Measurements from ENCODE around the gene RBM19. TPM values are rescaled to one million over a fixed set of nuclear protein-coding genes. Genes with fewer than 3 reads are reported as not detected.

Gene RBM19
- total RNA-seq, 2 donors from 2014 or later, result 38.6 to 43.1 TPM

- 87 to 91% methylated on average over 13 to 17 of the region's 17 CpGs for WGBS, 2 experiments (ENCODE audit: insufficient coverage in 1 of 2, insufficient read length in 1 of 2)
- no peak overlapping the region for H3K27ac ChIP-seq (ENCODE audit: low read depth, low read length)
- no peaks in the 10 kb centered on the region for H3K9me3 Mint-ChIP-seq
- no peaks in the 10 kb centered on the region for H3K4me1 ChIP-seq (ENCODE audit: control insufficient read depth, insufficient read depth, low read length)
- no peak overlapping the region for H3K4me3 Mint-ChIP-seq
- H3K9ac ChIP-seq (ENCODE audit: extremely low read depth, low read length, poor library complexity, severe bottlenecking), result no peak overlapping the region
- no peak for DNase-seq
- no peaks in the 10 kb centered on the region for H3K27me3 Mint-ChIP-seq (ENCODE audit: insufficient read depth)
- no peak for TF ChIP-seq CTCF (conservative IDR thresholded peaks at IDR 0.05)
- H3K36me3 Mint-ChIP-seq (ENCODE audit: low read depth), result peaks cover 68% of the 10 kb centered on the region
- H3K4me3 ChIP-seq (ENCODE audit: low read length), result no peak overlapping the region
- no peaks in the 10 kb centered on the region for H3K4me1 Mint-ChIP-seq
- no peaks in the 10 kb centered on the region for H3K9me3 ChIP-seq (ENCODE audit: control insufficient read depth, low read length)
- H3K36me3 ChIP-seq (ENCODE audit: control insufficient read depth, insufficient read depth, low read length), result peaks cover 74% of the 10 kb centered on the region
- H3K27me3 ChIP-seq (ENCODE audit: control insufficient read depth, insufficient read depth, low read length, poor library complexity, severe bottlenecking), result no peaks in the 10 kb centered on the region
- H3K27ac Mint-ChIP-seq, result no peak overlapping the region
Measured at GRCh38 chr12:113957627-113958026, 8.5 kb downstream of the RBM19 start.

- Histone ChIP-seq H3K27me3 (ENCODE audit: control insufficient read depth, insufficient read depth, low read length, poor library complexity, severe bottlenecking) (no peaks in the 10 kb centered on the region), H3K4me1 (ENCODE audit: control insufficient read depth, insufficient read depth, low read length) (no peaks in the 10 kb centered on the region), H3K36me3 (ENCODE audit: control insufficient read depth, insufficient read depth, low read length) (peaks cover 65% of the 10 kb centered on the region), H3K9ac (ENCODE audit: extremely low read depth, low read length, poor library complexity, severe bottlenecking) (no peak overlapping the region), H3K4me3 (ENCODE audit: low read length) (no peak overlapping the region), H3K9me3 (ENCODE audit: control insufficient read depth, low read length) (no peaks in the 10 kb centered on the region), H3K27ac (ENCODE audit: low read depth, low read length) (no peak overlapping the region)
- peak; percentile 81 for TF ChIP-seq CTCF (conservative IDR thresholded peaks at IDR 0.05)
- DNase-seq, result peak; percentile 94
- H3K36me3 Mint-ChIP-seq (ENCODE audit: low read depth), result peaks cover 61% of the 10 kb centered on the region
- H3K27ac Mint-ChIP-seq, result peak overlapping the region; percentile 84
- no peak overlapping the region for H3K4me3 Mint-ChIP-seq
- no peaks in the 10 kb centered on the region for H3K27me3 Mint-ChIP-seq (ENCODE audit: insufficient read depth)
- H3K4me1 Mint-ChIP-seq, result no peaks in the 10 kb centered on the region
- 83 to 87% methylated on average over 14 to 15 of the region's 15 CpGs for WGBS, 2 experiments (ENCODE audit: insufficient coverage in 1 of 2, insufficient read length in 1 of 2)
- H3K9me3 Mint-ChIP-seq, result no peaks in the 10 kb centered on the region
Measured at GRCh38 chr12:113955109-113955970, 10.8 kb downstream of the RBM19 start.

GRCh38 chr12:113954547-113954946 lies 11.6 kb downstream of the RBM19 start:
- peak overlapping the region; percentile 84 for H3K27ac Mint-ChIP-seq

More at GRCh38 chr12:113954547-113954946, 11.6 kb downstream of the RBM19 start:
- peaks cover 58% of the 10 kb centered on the region for H3K36me3 Mint-ChIP-seq (ENCODE audit: low read depth)
- no peak for DNase-seq
- H3K9me3 Mint-ChIP-seq, result no peaks in the 10 kb centered on the region
- no peaks in the 10 kb centered on the region for H3K9me3 ChIP-seq (ENCODE audit: control insufficient read depth, low read length)
- TF ChIP-seq CTCF (conservative IDR thresholded peaks at IDR 0.05), result no peak
- H3K9ac ChIP-seq (ENCODE audit: extremely low read depth, low read length, poor library complexity, severe bottlenecking), result no peak overlapping the region
- H3K4me3 ChIP-seq (ENCODE audit: low read length), result no peak overlapping the region
- WGBS, 2 experiments (ENCODE audit: insufficient coverage in 1 of 2, insufficient read length in 1 of 2), result 90 to 100% methylated on average over 2 to 4 of the region's 4 CpGs
- no peaks in the 10 kb centered on the region for H3K4me1 Mint-ChIP-seq
- H3K36me3 ChIP-seq (ENCODE audit: control insufficient read depth, insufficient read depth, low read length), result peaks cover 62% of the 10 kb centered on the region
- H3K27me3 Mint-ChIP-seq (ENCODE audit: insufficient read depth), result no peaks in the 10 kb centered on the region
- H3K4me3 Mint-ChIP-seq, result no peak overlapping the region
- H3K4me1 ChIP-seq (ENCODE audit: control insufficient read depth, insufficient read depth, low read length), result no peaks in the 10 kb centered on the region
- no peaks in the 10 kb centered on the region for H3K27me3 ChIP-seq (ENCODE audit: control insufficient read depth, insufficient read depth, low read length, poor library complexity, severe bottlenecking)
- H3K27ac ChIP-seq (ENCODE audit: low read depth, low read length), result no peak overlapping the region
